ENCODE data around the gene ADAMTS14.
"Not testable (repeated sequence)": the region's sequence is repeated elsewhere in the genome, so short reads cannot be mapped to it uniquely, and the experiment has no call there.

GRCh38 chr10:70643272-70643671, 29.0 kb upstream of the ADAMTS14 start:
- TF ChIP-seq RELA (CRISPR knock-in tag; IDR thresholded peaks at IDR 0.05; ENCODE audit: borderline replicate concordance); ARID4B (CRISPR knock-in tag; IDR thresholded peaks at IDR 0.05; ENCODE audit: borderline replicate concordance); CTCF (IDR thresholded peaks at IDR 0.05): not testable (repeated sequence)
- TF ChIP-seq, protein P1, sequence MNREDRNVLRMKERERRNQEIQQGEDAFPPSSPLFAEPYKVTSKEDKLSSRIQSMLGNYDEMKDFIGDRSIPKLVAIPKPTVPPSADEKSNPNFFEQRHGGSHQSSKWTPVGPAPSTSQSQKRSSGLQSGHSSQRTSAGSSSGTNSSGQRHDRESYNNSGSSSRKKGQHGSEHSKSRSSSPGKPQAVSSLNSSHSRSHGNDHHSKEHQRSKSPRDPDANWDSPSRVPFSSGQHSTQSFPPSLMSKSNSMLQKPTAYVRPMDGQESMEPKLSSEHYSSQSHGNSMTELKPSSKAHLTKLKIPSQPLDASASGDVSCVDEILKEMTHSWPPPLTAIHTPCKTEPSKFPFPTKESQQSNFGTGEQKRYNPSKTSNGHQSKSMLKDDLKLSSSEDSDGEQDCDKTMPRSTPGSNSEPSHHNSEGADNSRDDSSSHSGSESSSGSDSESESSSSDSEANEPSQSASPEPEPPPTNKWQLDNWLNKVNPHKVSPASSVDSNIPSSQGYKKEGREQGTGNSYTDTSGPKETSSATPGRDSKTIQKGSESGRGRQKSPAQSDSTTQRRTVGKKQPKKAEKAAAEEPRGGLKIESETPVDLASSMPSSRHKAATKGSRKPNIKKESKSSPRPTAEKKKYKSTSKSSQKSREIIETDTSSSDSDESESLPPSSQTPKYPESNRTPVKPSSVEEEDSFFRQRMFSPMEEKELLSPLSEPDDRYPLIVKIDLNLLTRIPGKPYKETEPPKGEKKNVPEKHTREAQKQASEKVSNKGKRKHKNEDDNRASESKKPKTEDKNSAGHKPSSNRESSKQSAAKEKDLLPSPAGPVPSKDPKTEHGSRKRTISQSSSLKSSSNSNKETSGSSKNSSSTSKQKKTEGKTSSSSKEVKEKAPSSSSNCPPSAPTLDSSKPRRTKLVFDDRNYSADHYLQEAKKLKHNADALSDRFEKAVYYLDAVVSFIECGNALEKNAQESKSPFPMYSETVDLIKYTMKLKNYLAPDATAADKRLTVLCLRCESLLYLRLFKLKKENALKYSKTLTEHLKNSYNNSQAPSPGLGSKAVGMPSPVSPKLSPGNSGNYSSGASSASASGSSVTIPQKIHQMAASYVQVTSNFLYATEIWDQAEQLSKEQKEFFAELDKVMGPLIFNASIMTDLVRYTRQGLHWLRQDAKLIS (CRISPR knock-in tag; IDR thresholded peaks at IDR 0.05; ENCODE audit: borderline replicate concordance), result not testable (repeated sequence)

All from WTC11 (cell line).